Neural progenitor cell (in vitro differentiated cells): ENCODE results near the gene CPO.

Experiments
- CTCF ChIP-seq: fragments of 200-600 bp; sonication (generic); IDR thresholded peaks from 2 replicates; pipeline ENCODE4 v1.5.1; 2017; ENCODE audit warnings: antibody characterized with exemption, mild to moderate bottlenecking
- EZH2 ChIP-seq: fragments of 200-600 bp; sonication (generic); IDR thresholded peaks from 2 replicates; pipeline ENCODE4 v1.6.1; 2017; ENCODE audit warnings: antibody characterized with exemption, mild to moderate bottlenecking, moderate library complexity
- EZH2phosphoT487 ChIP-seq: fragments of 200-600 bp; sonication (generic); IDR thresholded peaks from 2 replicates; pipeline ENCODE4 v1.6.1; 2017; ENCODE audit warnings: antibody characterized with exemption

- TF ChIP-seq CTCF, result no peak
- no peak for TF ChIP-seq EZH2
- no peak for TF ChIP-seq EZH2phosphoT487
Observed at GRCh38 chr2:206983161-206983859, 44.0 kb downstream of the CPO start.
